GM08714 (cell line): ENCODE data around the gene CCSER1.
"Not testable (repeated sequence)": the region's sequence is repeated elsewhere in the genome, so short reads cannot be mapped to it uniquely, and the experiment has no call there.

Source experiments
- H3K4me3 ChIP-seq: fragments of 200-500 bp; sonication (Bioruptor generic); 2 replicates; pipeline ENCODE4 v1.5.1; 2014; ENCODE audit warnings: mild to moderate bottlenecking, low read length, inconsistent platforms
- ZNF274 ChIP-seq: IDR thresholded peaks from 2 replicates; pipeline ENCODE4 v1.6.1; 2012; ENCODE audit warnings: mild to moderate bottlenecking, low read depth, low read length

CCSER1 gene

GRCh38 chr4:91317434-91317833 lies 1190.2 kb downstream of the CCSER1 start:
- no peak overlapping the region for H3K4me3 ChIP-seq
- no peak for TF ChIP-seq ZNF274

GRCh38 chr4:91319556-91320268 lies 1192.5 kb downstream of the CCSER1 start:
- no peak overlapping the region for H3K4me3 ChIP-seq
- TF ChIP-seq ZNF274, result no peak

DNA sequence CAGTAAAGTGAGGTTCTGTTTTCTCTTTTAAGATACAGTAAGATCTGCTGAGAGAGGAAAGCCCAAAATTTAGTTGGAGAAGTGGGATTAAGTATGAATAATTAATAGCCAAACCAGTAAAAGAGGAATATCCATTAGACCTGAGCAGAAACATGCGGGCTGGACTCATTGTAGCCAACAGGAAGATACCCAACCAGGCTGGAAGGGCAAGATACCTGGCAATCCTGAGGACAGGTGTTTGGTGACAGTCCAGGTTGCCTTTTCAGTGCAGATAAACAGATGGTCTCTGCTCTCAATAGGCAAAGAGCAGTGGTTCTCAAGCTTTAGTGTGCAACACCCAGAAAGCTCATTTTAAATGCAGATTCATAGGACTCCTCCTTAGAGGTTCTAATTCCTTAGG lies 1195.8 kb downstream of the CCSER1 start:
- TF ChIP-seq ZNF274, result no peak
- H3K4me3 ChIP-seq, result no peak overlapping the region

DNA sequence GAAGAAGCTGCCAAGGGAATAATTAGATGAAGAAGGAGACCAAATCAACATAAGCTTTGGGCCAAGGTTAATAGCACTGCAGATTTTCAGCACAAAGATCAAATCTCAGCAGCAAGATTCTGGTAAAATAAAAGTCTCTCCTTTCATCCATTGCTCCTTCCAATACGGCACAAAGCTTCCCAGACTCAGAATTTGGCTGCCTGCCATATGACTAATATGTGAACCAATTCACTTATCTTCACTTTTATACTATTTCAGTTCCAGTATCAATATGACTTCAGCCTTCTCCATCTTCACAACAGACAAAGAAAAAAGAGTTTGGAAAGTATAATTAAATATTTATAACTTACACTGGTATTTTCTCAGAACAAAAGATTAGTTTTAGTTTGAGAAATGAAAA lies 1198.3 kb downstream of the CCSER1 start:
- H3K4me3 ChIP-seq, result no peak overlapping the region
- no peak for TF ChIP-seq ZNF274

DNA sequence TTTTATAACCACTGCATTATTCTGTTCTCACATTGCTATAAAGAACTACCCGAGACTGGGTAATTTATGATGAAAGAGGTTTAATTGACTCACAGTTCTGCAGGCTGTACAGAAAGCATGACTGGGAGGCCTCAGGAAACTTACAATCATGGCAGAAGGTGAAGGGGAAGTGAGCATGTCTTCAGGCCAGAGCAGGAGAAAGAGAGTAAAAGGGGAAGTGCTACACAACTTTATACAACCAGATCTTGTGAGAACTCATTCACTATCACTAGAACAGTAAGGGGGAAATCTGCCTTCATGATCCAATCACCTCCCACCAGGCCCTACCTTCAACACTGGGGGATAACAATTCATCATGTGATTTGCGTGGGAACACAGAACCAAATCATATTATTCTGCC lies 1199.0 kb downstream of the CCSER1 start:
- H3K4me3 ChIP-seq, result not testable (repeated sequence)

- TF ChIP-seq ZNF274, result no peak
- no peak overlapping the region for H3K4me3 ChIP-seq
Observed at GRCh38 chr4:91330555-91331137, 1203.5 kb downstream of the CCSER1 start.

GRCh38 chr4:91340822-91341221 lies 1213.6 kb downstream of the CCSER1 start:
- no peak for TF ChIP-seq ZNF274
- no peak overlapping the region for H3K4me3 ChIP-seq

DNA sequence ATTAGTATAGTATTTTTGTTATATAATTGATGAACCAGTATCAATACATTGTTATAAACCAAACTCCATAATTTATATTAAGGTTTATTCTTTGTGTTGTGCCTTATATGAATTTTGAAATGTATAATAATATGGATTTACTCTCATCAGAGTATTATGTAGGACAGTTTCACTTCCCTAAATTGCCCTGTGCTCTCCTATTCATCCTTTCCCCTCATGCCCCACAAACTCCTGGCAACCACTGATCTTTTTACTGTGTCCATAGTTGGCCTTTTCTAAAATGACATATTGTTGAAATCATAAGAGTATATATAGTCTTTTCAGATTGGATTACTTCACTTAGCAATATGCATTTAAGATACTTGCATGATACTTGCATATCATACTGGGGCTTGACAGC lies 1218.4 kb downstream of the CCSER1 start:
- no peak for TF ChIP-seq ZNF274
- no peak overlapping the region for H3K4me3 ChIP-seq

DNA sequence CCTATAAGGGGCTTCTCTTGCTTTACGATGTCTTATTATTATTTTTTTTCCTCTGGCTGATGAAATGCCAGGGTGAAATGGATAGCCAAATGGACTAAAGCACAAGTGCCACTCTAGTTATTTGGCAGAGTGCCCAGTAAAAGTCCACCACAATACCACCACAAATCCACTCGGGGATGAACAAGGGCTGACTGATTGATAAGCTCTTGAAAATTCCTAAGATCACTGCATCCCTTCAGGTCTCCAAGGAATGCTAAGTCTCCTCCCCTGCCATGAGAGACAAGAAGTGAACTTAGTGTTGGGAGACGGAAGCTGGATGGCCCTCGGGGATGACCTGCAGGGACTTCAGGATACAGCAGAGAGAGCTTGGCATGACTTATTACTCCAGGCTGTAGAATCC lies 1229.3 kb downstream of the CCSER1 start:
- H3K4me3 ChIP-seq, result not testable (repeated sequence)

- H3K4me3 ChIP-seq, result peak overlapping the region; percentile 66
Observed at GRCh38 chr4:91358016-91358415, 1230.8 kb downstream of the CCSER1 start.

GRCh38 chr4:91358621-91359020 lies 1231.4 kb downstream of the CCSER1 start:
- H3K4me3 ChIP-seq, result peak overlapping the region; percentile 66

DNA sequence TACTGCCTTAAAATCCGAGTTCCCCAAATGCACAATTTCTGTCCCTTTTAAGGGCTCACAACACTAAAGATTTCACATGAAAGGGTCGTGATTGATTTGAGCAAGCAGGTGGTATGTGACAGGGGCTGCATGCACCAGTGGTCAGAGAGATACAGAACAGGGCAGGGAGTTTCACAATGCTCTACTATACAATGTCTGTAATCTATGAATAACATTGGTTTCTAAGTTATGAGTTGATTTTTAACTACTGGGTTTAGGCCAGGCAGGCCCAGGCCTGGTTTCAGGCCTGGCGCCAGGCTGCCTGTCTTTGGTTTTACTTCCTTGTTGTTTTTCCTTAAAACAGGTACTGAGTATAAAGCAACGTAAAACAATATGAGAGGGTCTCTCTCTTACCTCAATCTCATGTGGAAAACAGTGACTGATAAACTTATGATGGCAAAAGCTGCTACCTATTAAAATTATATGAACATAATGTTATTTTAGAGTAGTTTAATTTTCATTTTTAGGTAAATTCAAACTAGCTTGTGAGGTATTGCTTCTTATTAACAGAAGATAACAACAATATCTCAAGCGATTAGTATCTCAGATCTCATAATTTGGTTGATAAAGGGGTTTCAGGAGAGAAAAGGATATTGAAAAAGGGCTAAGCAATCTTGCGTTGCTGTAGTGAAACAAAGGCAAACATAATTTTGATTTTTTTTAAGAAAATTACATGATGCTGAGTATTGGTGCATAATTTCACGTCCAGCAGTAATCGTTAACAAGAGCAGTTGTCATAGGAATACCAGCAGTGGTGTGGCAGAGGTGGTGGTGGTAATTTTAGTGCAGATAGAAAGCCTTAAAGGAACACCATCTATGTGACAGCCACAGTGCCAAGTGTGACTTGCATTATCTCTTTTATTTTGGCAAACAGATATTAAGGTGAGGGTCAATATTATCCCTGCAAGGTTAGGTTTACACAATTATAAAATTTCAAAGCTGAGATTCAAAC lies 1232.1 kb downstream of the CCSER1 start:
- no peak for TF ChIP-seq ZNF274
- peak overlapping the region; percentile 66; the same call in 1 of the 2 replicates for H3K4me3 ChIP-seq

- H3K4me3 ChIP-seq, result no peak overlapping the region
- no peak for TF ChIP-seq ZNF274
Observed at GRCh38 chr4:91362125-91362524, 1234.9 kb downstream of the CCSER1 start.

DNA sequence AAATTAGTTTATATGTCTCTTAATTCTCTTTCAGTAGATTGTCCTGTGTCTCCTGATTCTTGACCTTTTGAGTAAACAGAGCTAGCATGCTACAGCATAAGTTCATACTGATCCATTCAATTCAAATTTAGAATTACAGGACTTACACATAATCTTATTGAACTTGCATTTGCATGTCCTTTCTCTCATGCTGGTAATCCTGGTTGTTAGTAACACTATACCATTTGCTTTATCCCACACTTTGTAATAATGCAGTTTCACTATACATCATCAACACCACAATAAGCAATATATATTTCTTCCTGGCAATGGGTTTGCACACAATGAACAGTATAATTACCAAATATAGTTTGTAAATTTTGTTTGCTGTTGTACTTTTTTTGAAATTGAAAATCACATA lies 1239.4 kb downstream of the CCSER1 start:
- no peak for TF ChIP-seq ZNF274
- H3K4me3 ChIP-seq, result no peak overlapping the region

GRCh38 chr4:91369116-91369515 lies 1241.9 kb downstream of the CCSER1 start:
- no peak overlapping the region for H3K4me3 ChIP-seq
- no peak for TF ChIP-seq ZNF274

DNA sequence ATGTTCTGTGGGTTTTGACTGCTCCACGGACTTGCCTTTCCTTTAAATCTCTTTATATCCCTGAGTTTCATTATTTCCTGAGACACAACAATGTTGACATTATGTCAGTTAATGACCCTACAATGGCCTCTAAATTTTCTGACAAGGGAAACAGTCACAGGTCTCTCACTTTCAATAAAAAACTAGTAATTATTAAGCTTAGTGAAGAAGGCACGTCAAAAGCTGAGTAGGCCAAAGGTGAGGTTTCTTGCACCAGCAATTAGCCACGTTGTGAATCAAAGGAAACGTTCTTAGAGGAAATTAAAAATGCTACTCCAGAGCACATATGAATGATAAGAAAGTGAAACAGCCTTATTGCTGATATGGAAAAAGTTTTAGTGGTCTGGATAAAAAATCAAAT lies 1246.4 kb downstream of the CCSER1 start:
- no peak for TF ChIP-seq ZNF274

GRCh38 chr4:91405431-91405830 lies 1278.2 kb downstream of the CCSER1 start:
- H3K4me3 ChIP-seq, result not testable (repeated sequence)

More for the DNA sequence above, 1246.4 kb downstream of the CCSER1 start:
- no peak overlapping the region for H3K4me3 ChIP-seq
